HG02571 (cell line): ENCODE measurements around the gene CDK5.

Source experiments
- ATAC-seq: cut with Tn5 transposase; IDR thresholded peaks from one replicate; pipeline ENCODE4 v1.9.1; 2021; ENCODE audit warnings: mild to moderate bottlenecking, moderate library complexity; ENCODE audit not compliant: unreplicated experiment

Gene CDK5

GRCh38 chr7:151087245-151088018, 29.7 kb upstream of the CDK5 start:
- ATAC-seq = no peak

- ATAC-seq = no peak
Measured at GRCh38 chr7:151086802-151087244, 29.1 kb upstream of the CDK5 start.

GRCh38 chr7:151085691-151086620, 28.3 kb upstream of the CDK5 start, which contains the start of gene AGAP3:
AGAP3 (plus strand) TSS chr7:151086475; CDS start chr7:151086742, 267 bp downstream.
- ATAC-seq = peak; percentile 40

- ATAC-seq = no peak
Measured at GRCh38 chr7:151085329-151085690, 27.6 kb upstream of the CDK5 start.

- no peak for ATAC-seq
Measured at GRCh38 chr7:151083824-151084160, 26.1 kb upstream of the CDK5 start.

- peak; percentile 42 for ATAC-seq
Measured at GRCh38 chr7:151083071-151083823, 25.6 kb upstream of the CDK5 start, which contains the start of gene TMUB1. TMUB1 (minus strand) TSS chr7:151083493; CDS start chr7:151082563, 930 bp downstream.

GRCh38 chr7:151082141-151083070, 24.7 kb upstream of the CDK5 start:
- ATAC-seq = no peak

GRCh38 chr7:151081170-151082101, 23.7 kb upstream of the CDK5 start:
- no peak for ATAC-seq

- peak; percentile 69 for ATAC-seq
Measured at GRCh38 chr7:151080522-151081169, 22.9 kb upstream of the CDK5 start, which contains the start of gene FASTK. FASTK (minus strand) TSS chr7:151080809; CDS start chr7:151080766, 43 bp downstream.

GRCh38 chr7:151080067-151080521, 22.4 kb upstream of the CDK5 start:
- peak; percentile 2 for ATAC-seq

- ATAC-seq = no peak
Measured at GRCh38 chr7:151079199-151079910, 21.7 kb upstream of the CDK5 start.

GRCh38 chr7:151078233-151079040, 20.7 kb upstream of the CDK5 start:
- ATAC-seq = no peak

- ATAC-seq = no peak
Measured at GRCh38 chr7:151077705-151078232, 20.1 kb upstream of the CDK5 start.

GRCh38 chr7:151076863-151077704, 19.4 kb upstream of the CDK5 start:
- no peak for ATAC-seq

GRCh38 chr7:151075978-151076426, 18.3 kb upstream of the CDK5 start:
- ATAC-seq = no peak

GRCh38 chr7:151075662-151075971, 17.9 kb upstream of the CDK5 start:
- ATAC-seq = no peak
